H9 (cell line): ENCODE data around the gene ZNF469. TPM values are rescaled to one million over a fixed set of nuclear protein-coding genes. Genes with fewer than 3 reads are reported as not detected.

Experiments
- DNase-seq: peaks from one replicate; pipeline ENCODE4 v3.0.0-alpha.2; 2017
- H2AFZ ChIP-seq: one replicate; pipeline ENCODE4 v1.6.1; 2013; ENCODE audit warnings: mild to moderate bottlenecking, low read length, control low read depth, moderate library complexity
- H2AK5ac ChIP-seq: 2 replicates; pipeline ENCODE4 v1.6.1; 2013; ENCODE audit warnings: low read length, control low read depth, mixed read lengths; ENCODE audit not compliant: insufficient read length
- H2BK120ac ChIP-seq: one replicate; pipeline ENCODE4 v1.6.1; 2013; ENCODE audit warnings: low read depth, mild to moderate bottlenecking, low read length, control low read depth, inconsistent platforms; ENCODE audit not compliant: poor library complexity, severe bottlenecking
- H2BK12ac ChIP-seq: 2 replicates; pipeline ENCODE4 v1.6.1; 2013; ENCODE audit warnings: low read length, control low read depth, mixed read lengths, low read depth; ENCODE audit not compliant: insufficient read length
- H2BK15ac ChIP-seq: 2 replicates; pipeline ENCODE4 v1.6.1; 2013; ENCODE audit warnings: low read depth, low read length, control low read depth
- H2BK20ac ChIP-seq: one replicate; pipeline ENCODE4 v1.6.1; 2013; ENCODE audit warnings: low read depth, mild to moderate bottlenecking, low read length, control low read depth, inconsistent platforms; ENCODE audit not compliant: poor library complexity, severe bottlenecking
- H2BK5ac ChIP-seq: 2 replicates; pipeline ENCODE4 v1.6.1; 2013; ENCODE audit warnings: low read length, control low read depth, mixed read lengths; ENCODE audit not compliant: insufficient read length
- H3K14ac ChIP-seq: 2 replicates; pipeline ENCODE4 v1.6.1; 2013; ENCODE audit warnings: low read length, control low read depth; ENCODE audit not compliant: insufficient read depth
- H3K18ac ChIP-seq: 2 replicates; pipeline ENCODE4 v1.6.1; 2013; ENCODE audit warnings: low read depth, mild to moderate bottlenecking, mixed read lengths, low read length, control low read depth; ENCODE audit not compliant: insufficient read length
- H3K23ac ChIP-seq: 2 replicates; pipeline ENCODE4 v1.6.1; 2013; ENCODE audit warnings: low read length, control low read depth, mixed read lengths, low read depth; ENCODE audit not compliant: insufficient read length
- H3K23me2 ChIP-seq: 2 replicates; pipeline ENCODE4 v1.6.1; 2013; ENCODE audit warnings: low read depth, mild to moderate bottlenecking, mixed read lengths, low read length, control low read depth; ENCODE audit not compliant: insufficient read length, poor library complexity, severe bottlenecking
- H3K27ac ChIP-seq: 2 replicates; pipeline ENCODE4 v1.5.1; 2013; ENCODE audit warnings: low read length, control low read depth, mixed read lengths, low read depth; ENCODE audit not compliant: insufficient read length
- H3K27me3 ChIP-seq: 2 replicates; pipeline ENCODE4 v1.6.1; 2013; ENCODE audit warnings: low read length, control low read depth, inconsistent platforms; ENCODE audit not compliant: insufficient read depth
- H3K4ac ChIP-seq: 2 replicates; pipeline ENCODE4 v1.6.1; 2013; ENCODE audit warnings: low read depth, mild to moderate bottlenecking, control low read depth, inconsistent platforms, low read length, moderate library complexity
- H3K4me1 ChIP-seq: 2 replicates; pipeline ENCODE4 v1.6.1; 2013; ENCODE audit warnings: low read length, control low read depth, inconsistent platforms; ENCODE audit not compliant: insufficient read depth
- H3K4me2 ChIP-seq: 2 replicates; pipeline ENCODE4 v1.6.1; 2013; ENCODE audit warnings: low read length, control low read depth, mixed read lengths; ENCODE audit not compliant: insufficient read length, insufficient read depth
- H3K56ac ChIP-seq: 2 replicates; pipeline ENCODE4 v1.6.1; 2013; ENCODE audit warnings: low read depth, mild to moderate bottlenecking, mixed read lengths, low read length, control low read depth; ENCODE audit not compliant: insufficient read length
- H3K79me1 ChIP-seq: 2 replicates; pipeline ENCODE4 v1.6.1; 2013; ENCODE audit warnings: low read depth, mild to moderate bottlenecking, moderate library complexity, low read length, control low read depth, inconsistent platforms; ENCODE audit not compliant: insufficient read depth, poor library complexity, severe bottlenecking
- H3K79me2 ChIP-seq: 2 replicates; pipeline ENCODE4 v1.6.1; 2013; ENCODE audit warnings: low read length, control low read depth, inconsistent platforms; ENCODE audit not compliant: insufficient read depth
- H3K9ac ChIP-seq: 2 replicates; pipeline ENCODE4 v1.6.1; 2013; ENCODE audit warnings: low read length, control low read depth, mixed read lengths; ENCODE audit not compliant: insufficient read length; ENCODE audit errors: extremely low read depth
- H3K9me3 ChIP-seq: one replicate; pipeline ENCODE4 v1.6.1; 2013; ENCODE audit warnings: low read depth, low read length, inconsistent platforms; ENCODE audit not compliant: control insufficient read depth
- H3T11ph ChIP-seq: one replicate; pipeline ENCODE4 v1.6.1; 2013; ENCODE audit warnings: mild to moderate bottlenecking, low read length, control low read depth, inconsistent platforms
- H4K20me1 ChIP-seq: one replicate; pipeline ENCODE4 v1.6.1; 2013; ENCODE audit not compliant: control insufficient read depth, insufficient read length, insufficient read depth
- H4K5ac ChIP-seq: 2 replicates; pipeline ENCODE4 v1.6.1; 2013; ENCODE audit warnings: low read depth, mild to moderate bottlenecking, mixed read lengths, low read length, control low read depth; ENCODE audit not compliant: insufficient read length
- H4K8ac ChIP-seq: replicated peaks from 2 replicates; pipeline ENCODE4 v1.6.1; 2013; ENCODE audit warnings: low read length, control low read depth, mixed read lengths, low read depth; ENCODE audit not compliant: insufficient read length
- H4K91ac ChIP-seq: 2 replicates; pipeline ENCODE4 v1.6.1; 2013; ENCODE audit warnings: low read depth, mild to moderate bottlenecking, moderate library complexity, mixed read lengths, low read length, control low read depth; ENCODE audit not compliant: insufficient read length
- H3K27ac Mint-ChIP-seq, 3 experiments: 2 replicates in 2 of 3; 3 replicates in 1 of 3; pipeline ENCODE4 v1.8.0; 2020 to 2021; ENCODE audit warnings: mixed read lengths in 3 of 3, mild to moderate bottlenecking in 1 of 3, moderate library complexity in 1 of 3
- H3K27me3 Mint-ChIP-seq: 2 replicates; pipeline ENCODE4 v1.8.0; 2021; ENCODE audit warnings: low read depth, mild to moderate bottlenecking, moderate library complexity, mixed read lengths
- H3K36me3 Mint-ChIP-seq, 3 experiments: 2 replicates in 2 of 3; 3 replicates in 1 of 3; pipeline ENCODE4 v1.8.0; 2020 to 2021; ENCODE audit warnings: low read depth in 3 of 3, mixed read lengths in 3 of 3; ENCODE audit not compliant: insufficient read depth in 1 of 3
- H3K4me1 Mint-ChIP-seq, 2 experiments: 2 replicates each; pipeline ENCODE4 v1.8.0; 2020; ENCODE audit warnings: mixed read lengths in 2 of 2
- H3K4me3 Mint-ChIP-seq, 2 experiments: 2 replicates in 1 of 2; 3 replicates in 1 of 2; pipeline ENCODE4 v1.8.0; 2020 to 2021; ENCODE audit warnings: mild to moderate bottlenecking in 2 of 2, mixed read lengths in 2 of 2, moderate library complexity in 1 of 2
- H3K9me3 Mint-ChIP-seq, 2 experiments: 2 replicates in 1 of 2; 3 replicates in 1 of 2; pipeline ENCODE4 v1.8.0; 2020; ENCODE audit warnings: mild to moderate bottlenecking in 2 of 2, mixed read lengths in 2 of 2, moderate library complexity in 1 of 2
- CTCF ChIP-seq: fragments of 200-600 bp; sonication (generic); conservative IDR thresholded peaks from 3 replicates; pipeline ENCODE4 v1.8.0; 2021; ENCODE audit warnings: antibody characterized with exemption, mild to moderate bottlenecking
- WGBS: extraction: QIAGEN DNeasy Blood & Tissue Kit; methylation state at CpG from one replicate; pipeline ENCODE4 v1.1.7; 2013; ENCODE audit warnings: missing lambda C conversion rate, low lambda C conversion rate, mixed read lengths; ENCODE audit not compliant: insufficient read length; ENCODE audit errors: extremely low coverage; 5-methylcytosine and 5-hydroxymethylcytosine counted together
- total RNA-seq: library from RNA; stranded (reverse); gene quantifications from 2 replicates; pipeline ENCODE4 v1.2.1, GENCODE V29; 2021

The ZNF469 gene
- total RNA-seq, 1 experiment from 2014 or later = 4.4 TPM

- H3K79me2 ChIP-seq = no peaks in the 10 kb centered on the region
- Mint-ChIP-seq H3K4me3 (no peak overlapping the region), H3K9me3 (peaks cover 3 to 8% of the 10 kb centered on the region in 2 experiments; a peak in 3 of 5 replicates), H3K27me3 (peaks cover 11% of the 10 kb centered on the region), H3K36me3 (0 out of 7 replicates have a peak, but pooled peaks cover 0 to 2% (median 0%) of the 10 kb centered on the region in 3 experiments), H3K4me1 (no peaks in the 10 kb centered on the region), H3K27ac (no peak overlapping the region; a peak in 1 of 7 replicates)
- no peak overlapping the region for H2BK5ac ChIP-seq
- H2BK120ac ChIP-seq = no peak overlapping the region
- H2AK5ac ChIP-seq = no peak overlapping the region
- H2AFZ ChIP-seq = no peak overlapping the region
- H3K27ac ChIP-seq = no peak overlapping the region
- no peak overlapping the region for H3K23ac ChIP-seq
- no peak overlapping the region for H3K56ac ChIP-seq
- no peak overlapping the region for H4K91ac ChIP-seq
- no peak overlapping the region for H3K4me2 ChIP-seq
- no peak overlapping the region for H4K8ac ChIP-seq
- H3K4ac ChIP-seq = no peak overlapping the region
- no peaks in the 10 kb centered on the region for H3K4me1 ChIP-seq
- TF ChIP-seq CTCF = no peak
- H2BK15ac ChIP-seq = no peak overlapping the region
- no peaks in the 10 kb centered on the region for H3K9me3 ChIP-seq
- no peaks in the 10 kb centered on the region for H3K23me2 ChIP-seq
- no peaks in the 10 kb centered on the region for H4K20me1 ChIP-seq
- H3K9ac ChIP-seq = no peak overlapping the region
- H2BK20ac ChIP-seq = no peak overlapping the region
- no CpG with 5 or more reads among the region's 11 CpGs for WGBS
- no peaks in the 10 kb centered on the region for H3K79me1 ChIP-seq
- H3K27me3 ChIP-seq = no peaks in the 10 kb centered on the region
- no peak overlapping the region for H3K14ac ChIP-seq
- H4K5ac ChIP-seq = no peak overlapping the region
- H3T11ph ChIP-seq = no peak overlapping the region
- H2BK12ac ChIP-seq = no peak overlapping the region
- H3K18ac ChIP-seq = no peak overlapping the region
- DNase-seq = no peak
Observed at GRCh38 chr16:88367560-88367959, 15.2 kb upstream of the ZNF469 start.
